ENCODE data around the gene IGF1R. TPM values are rescaled to one million over a fixed set of nuclear protein-coding genes. Genes with fewer than 3 reads are reported as not detected.
A peak's percentile ranks its signal among the peaks of the same experiment; 100 is the strongest.

The IGF1R gene
- total RNA-seq, 1 experiment from 2014 or later, result 51.6 TPM

GRCh38 chr15:98896802-98897732 lies 248.7 kb downstream of the IGF1R start:
- peaks cover 57% of the 10 kb centered on the region for H3K4me1 ChIP-seq
- ChIA-PET POLR2A (interaction anchor here (0.5 to 0.7 kb wide), 3 partner anchors 12 to 226 kb away, joined by 3 to 5 read pairs (median 4); no protein-coding TSS in a partner anchor), CTCF (interaction anchor here (0.7 kb wide), 1 partner anchor 29 kb away, joined by 5 read pairs; no protein-coding TSS in a partner anchor)
- no peaks in the 10 kb centered on the region for H3K9me3 ChIP-seq
- Mint-ChIP-seq H3K4me1 (ENCODE audit: low read depth, unreplicated experiment) (peaks cover 40% of the 10 kb centered on the region), H3K27ac (ENCODE audit: unreplicated experiment) (peak overlapping the region; percentile 95), H3K9me3 (ENCODE audit: unreplicated experiment) (no peaks in the 10 kb centered on the region), H3K4me3 (ENCODE audit: unreplicated experiment) (peak overlapping the region; percentile 66), H3K27me3 (ENCODE audit: insufficient read depth, unreplicated experiment) (no peaks in the 10 kb centered on the region), H3K36me3 (ENCODE audit: insufficient read depth, unreplicated experiment) (peaks cover 20% of the 10 kb centered on the region)
- TF ChIP-seq CTCF (IDR thresholded peaks at IDR 0.05; ENCODE audit: insufficient read depth in 1 of 2, low read depth in 1 of 2, low read length in 1 of 2, severe bottlenecking in 1 of 2, unreplicated experiment in 1 of 2), result no peak
- peak; percentile 70 to 76 for DNase-seq
- BruUV-seq (replicated peaks), result TSS peak; percentile 27
- intact Hi-C loops (cut with micrococcal nuclease; ENCODE audit: unreplicated experiment), result loop anchor here (1.0 to 5.0 kb wide), 2 partner anchors 40 to 170 kb away; no protein-coding TSS in a partner anchor
- no peaks in the 10 kb centered on the region for H3K27me3 ChIP-seq (replicated peaks; ENCODE audit: control insufficient read depth, insufficient read depth, low read length)
- no peak overlapping the region for H3K4me3 ChIP-seq (ENCODE audit: low read depth, low read length)
- H3K36me3 ChIP-seq (ENCODE audit: control insufficient read depth, insufficient read depth, low read length), result no peaks in the 10 kb centered on the region

- intact Hi-C loops (cut with micrococcal nuclease; ENCODE audit: unreplicated experiment), result loop anchor here (5.0 kb wide), 1 partner anchor 171 kb away; no protein-coding TSS in a partner anchor
- Mint-ChIP-seq H3K4me1 (ENCODE audit: low read depth, unreplicated experiment) (peaks cover 40% of the 10 kb centered on the region), H3K27ac (ENCODE audit: unreplicated experiment) (peak overlapping the region; percentile 95)
Observed at GRCh38 chr15:98898122-98898521, 249.8 kb downstream of the IGF1R start.

More at GRCh38 chr15:98898122-98898521, 249.8 kb downstream of the IGF1R start:
- no peaks in the 10 kb centered on the region for H3K27me3 ChIP-seq (replicated peaks; ENCODE audit: control insufficient read depth, insufficient read depth, low read length)
- no TSS peak for BruUV-seq (replicated peaks)
- no peaks in the 10 kb centered on the region for H3K36me3 ChIP-seq (ENCODE audit: control insufficient read depth, insufficient read depth, low read length)
- no peak for TF ChIP-seq CTCF (IDR thresholded peaks at IDR 0.05; ENCODE audit: insufficient read depth in 1 of 2, low read depth in 1 of 2, low read length in 1 of 2, severe bottlenecking in 1 of 2, unreplicated experiment in 1 of 2)
- H3K4me1 ChIP-seq, result peaks cover 66% of the 10 kb centered on the region
- H3K4me3 ChIP-seq (ENCODE audit: low read depth, low read length), result no peak overlapping the region
- Mint-ChIP-seq H3K4me3 (ENCODE audit: unreplicated experiment) (peak overlapping the region; percentile 66), H3K27me3 (ENCODE audit: insufficient read depth, unreplicated experiment) (no peaks in the 10 kb centered on the region), H3K36me3 (ENCODE audit: insufficient read depth, unreplicated experiment) (peaks cover 26% of the 10 kb centered on the region), H3K9me3 (ENCODE audit: unreplicated experiment) (no peaks in the 10 kb centered on the region)
- DNase-seq, result no peak
- no peaks in the 10 kb centered on the region for H3K9me3 ChIP-seq
- ChIA-PET POLR2A (no interaction called here), CTCF (no interaction called here)

Data from Caco-2 (cell line).